Measurements from ENCODE around the gene BRD9.
"Not testable (repeated sequence)": the region's sequence is repeated elsewhere in the genome, so short reads cannot be mapped to it uniquely, and the experiment has no call there.

BRD9 gene

GRCh38 chr5:852018-852417, 40.6 kb downstream of the BRD9 start:
- no peak for DNase-seq (ENCODE audit: low spot score)
- no peak for TF ChIP-seq CTCF (IDR thresholded peaks at IDR 0.05; ENCODE audit: extremely low read depth, insufficient read depth, missing control alignments)
- in situ Hi-C loops (cut with MboI; ENCODE audit: low pct_unique_long_range_greater_than_20kb, low sequenced_read_pairs, unreplicated experiment): no loop called here

GRCh38 chr5:851553-851952, 41.0 kb downstream of the BRD9 start:
- TF ChIP-seq CTCF (IDR thresholded peaks at IDR 0.05; ENCODE audit: extremely low read depth, insufficient read depth, missing control alignments): no peak
- DNase-seq (ENCODE audit: low spot score): no peak
- in situ Hi-C loops (cut with MboI; ENCODE audit: low pct_unique_long_range_greater_than_20kb, low sequenced_read_pairs, unreplicated experiment): no loop called here

DNA sequence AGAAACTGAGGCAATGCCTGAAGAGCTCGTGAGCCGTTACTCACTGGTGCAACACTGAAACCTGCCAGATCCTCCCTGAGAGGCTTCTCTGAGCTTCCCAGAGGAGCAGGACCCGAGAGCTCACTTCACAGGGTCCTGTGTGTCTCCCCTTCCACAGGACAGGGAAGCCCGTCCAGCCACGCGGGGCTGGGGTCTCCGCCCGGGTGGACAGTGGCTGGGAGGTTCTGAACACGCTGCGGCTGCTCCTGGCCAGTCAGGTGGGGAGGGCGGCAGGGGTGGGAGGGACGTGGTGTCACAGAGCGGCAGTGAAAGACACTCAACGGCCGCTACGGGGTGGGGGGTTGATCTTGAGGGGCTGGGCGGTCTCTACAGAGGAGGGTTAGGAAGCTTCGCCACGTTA, 41.5 kb downstream of the BRD9 start:
- in situ Hi-C loops (cut with MboI; ENCODE audit: low pct_unique_long_range_greater_than_20kb, low sequenced_read_pairs, unreplicated experiment): no loop called here
- no peak for TF ChIP-seq CTCF (IDR thresholded peaks at IDR 0.05; ENCODE audit: extremely low read depth, insufficient read depth, missing control alignments)
- DNase-seq (ENCODE audit: low spot score): no peak

DNA sequence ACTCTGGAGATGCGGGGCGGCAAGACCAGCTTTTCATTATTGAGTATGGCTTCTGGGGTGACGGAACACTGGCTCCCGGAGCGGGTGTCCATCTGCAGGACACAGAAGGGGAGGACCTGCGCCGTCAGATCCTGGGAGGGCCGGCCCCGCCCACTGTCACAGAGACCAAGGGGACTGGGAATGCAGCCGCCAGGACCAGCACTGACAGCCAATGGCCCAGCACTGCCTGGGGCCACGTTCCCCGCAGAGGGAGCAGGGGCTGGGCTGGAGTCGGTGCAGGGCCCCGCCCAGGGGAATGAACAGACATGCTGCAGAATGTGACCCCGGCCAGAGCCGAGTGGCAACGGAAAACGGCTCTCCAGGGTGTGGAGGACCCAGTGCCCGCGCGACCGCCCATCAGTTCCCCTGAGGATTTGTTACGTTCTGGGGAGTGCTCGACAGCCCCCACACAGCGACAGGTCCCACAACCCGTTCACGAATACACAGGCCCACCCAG, 42.0 kb downstream of the BRD9 start, which contains the start of gene ZDHHC11:
Gene ZDHHC11, minus strand, starts transcription at position 476 of the 496 bp plus-strand sequence. Its CDS starts 384 bp downstream, at position 92.
- in situ Hi-C loops (cut with MboI; ENCODE audit: low pct_unique_long_range_greater_than_20kb, low sequenced_read_pairs, unreplicated experiment): no loop called here
- no peak for TF ChIP-seq CTCF (IDR thresholded peaks at IDR 0.05; ENCODE audit: extremely low read depth, insufficient read depth, missing control alignments)
- DNase-seq (ENCODE audit: low spot score): no peak

DNA sequence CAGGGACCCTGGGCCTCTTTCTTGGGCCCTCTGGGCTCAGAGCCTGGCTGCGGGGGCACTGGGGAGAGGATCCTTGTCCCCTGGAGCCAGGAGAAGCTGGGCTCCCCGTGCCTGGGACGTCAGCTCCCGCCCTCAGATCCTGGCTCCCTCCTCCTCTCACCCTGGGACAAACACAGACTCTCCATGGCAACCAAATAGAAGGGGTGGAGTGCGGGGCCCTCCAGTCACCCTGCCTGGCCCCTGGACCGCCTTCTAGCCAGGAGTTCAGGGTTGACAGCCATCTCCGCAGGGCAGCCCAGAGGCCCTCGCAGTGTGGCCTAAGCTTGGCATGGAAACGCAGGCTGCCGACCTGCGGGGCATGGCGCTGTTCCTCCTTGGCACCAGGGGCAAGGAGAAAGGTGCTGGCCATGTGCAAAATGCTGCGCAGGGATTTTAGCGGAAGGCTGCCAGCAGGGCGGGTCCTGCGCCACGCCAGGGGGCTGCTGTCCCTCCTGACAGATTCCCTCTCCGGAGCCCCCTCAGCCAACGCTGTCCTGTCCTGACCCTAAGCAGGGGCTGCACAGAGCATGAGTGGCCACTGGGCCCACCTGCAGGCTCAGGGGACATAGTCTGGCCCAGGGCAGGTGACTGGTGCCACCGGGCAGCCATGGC, 42.8 kb downstream of the BRD9 start:
- in situ Hi-C loops (cut with MboI; ENCODE audit: low pct_unique_long_range_greater_than_20kb, low sequenced_read_pairs, unreplicated experiment): no loop called here
- no peak for DNase-seq (ENCODE audit: low spot score)
- TF ChIP-seq CTCF (IDR thresholded peaks at IDR 0.05; ENCODE audit: extremely low read depth, insufficient read depth, missing control alignments): no peak

GRCh38 chr5:848671-849111, 43.9 kb downstream of the BRD9 start:
- TF ChIP-seq CTCF (IDR thresholded peaks at IDR 0.05; ENCODE audit: extremely low read depth, insufficient read depth, missing control alignments): no peak
- in situ Hi-C loops (cut with MboI; ENCODE audit: low pct_unique_long_range_greater_than_20kb, low sequenced_read_pairs, unreplicated experiment): no loop called here
- DNase-seq (ENCODE audit: low spot score): no peak

- in situ Hi-C loops (cut with MboI; ENCODE audit: low pct_unique_long_range_greater_than_20kb, low sequenced_read_pairs, unreplicated experiment): not testable (repeated sequence)
Observed at GRCh38 chr5:847736-848135, 44.9 kb downstream of the BRD9 start.

GRCh38 chr5:847212-847611, 45.4 kb downstream of the BRD9 start:
- DNase-seq (ENCODE audit: low spot score); in situ Hi-C loops (cut with MboI; ENCODE audit: low pct_unique_long_range_greater_than_20kb, low sequenced_read_pairs, unreplicated experiment): not testable (repeated sequence)

More at GRCh38 chr5:847736-848135, 44.9 kb downstream of the BRD9 start:
- DNase-seq (ENCODE audit: low spot score): not testable (repeated sequence)

DNA sequence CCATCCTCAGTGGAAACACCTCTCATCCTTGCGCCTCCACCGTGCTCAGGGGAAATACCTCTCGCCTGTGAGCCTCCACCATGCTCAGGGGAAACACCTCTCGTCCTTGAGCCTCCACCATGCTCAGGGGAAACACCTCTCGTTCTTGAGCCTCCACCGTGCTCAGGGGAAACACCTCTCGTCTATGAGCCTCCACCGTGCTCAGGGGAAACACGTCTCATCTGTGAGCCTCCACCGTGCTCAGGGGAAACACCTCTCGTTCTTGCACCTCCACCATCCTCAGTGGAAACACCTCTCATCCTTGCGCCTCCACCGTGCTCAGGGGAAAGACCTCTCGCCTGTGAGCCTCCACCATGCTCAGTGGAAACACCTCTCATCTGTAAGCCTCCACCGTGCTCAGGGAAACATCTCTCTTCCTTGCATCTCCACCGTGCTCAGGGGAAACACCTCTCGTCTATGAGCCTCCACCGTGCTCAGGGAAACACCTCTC, 46.0 kb downstream of the BRD9 start:
- peak; percentile 65 for DNase-seq (ENCODE audit: low spot score)
- in situ Hi-C loops (cut with MboI; ENCODE audit: low pct_unique_long_range_greater_than_20kb, low sequenced_read_pairs, unreplicated experiment): not testable (repeated sequence)

DNA sequence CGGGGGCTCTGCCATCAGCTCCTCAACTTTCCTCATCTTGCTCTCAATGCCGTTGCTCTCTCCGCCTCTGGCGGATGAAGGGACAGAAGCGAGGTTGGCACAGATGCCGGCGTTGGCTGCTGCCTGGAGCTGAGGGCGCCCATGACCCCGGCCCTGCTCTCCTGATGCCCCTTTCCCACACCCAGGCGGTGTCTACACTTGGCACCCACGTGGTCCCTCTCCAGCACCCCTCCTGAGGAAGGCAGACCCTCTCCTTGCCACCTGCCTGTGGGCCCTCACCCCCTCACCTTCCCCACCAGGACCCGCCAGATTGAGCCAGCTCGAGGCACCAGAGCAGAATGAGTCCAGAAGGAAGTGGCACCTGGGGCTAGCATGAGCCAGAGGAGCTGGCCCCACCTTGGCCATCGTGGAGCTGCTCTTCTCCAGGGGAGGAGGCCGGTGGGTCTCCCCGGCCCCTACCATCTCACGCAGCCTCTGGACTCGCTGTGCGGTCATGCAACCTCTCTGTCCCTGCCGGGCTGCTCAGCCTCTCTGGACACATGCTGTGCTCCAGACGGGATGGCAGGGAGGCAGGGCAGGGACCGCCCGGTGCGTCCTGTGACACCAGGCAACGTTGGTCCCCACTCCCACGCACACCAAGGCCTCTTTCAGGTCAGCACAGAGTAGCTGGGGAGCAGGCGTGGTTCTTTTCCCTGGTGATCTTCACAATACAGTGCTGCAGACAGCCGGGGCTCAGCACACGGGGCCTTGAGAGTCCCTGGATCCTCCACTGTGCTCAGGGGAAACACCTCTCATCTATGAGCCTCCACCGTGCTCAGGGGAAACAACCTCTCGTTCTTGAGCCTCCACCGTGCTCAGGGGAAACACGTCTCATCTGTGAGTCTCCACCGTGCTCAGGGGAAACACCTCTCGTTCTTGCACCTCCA, 46.7 kb downstream of the BRD9 start:
- DNase-seq (ENCODE audit: low spot score); in situ Hi-C loops (cut with MboI; ENCODE audit: low pct_unique_long_range_greater_than_20kb, low sequenced_read_pairs, unreplicated experiment): not testable (repeated sequence)

Data from GM13977 (cell line).